Measurements from ENCODE around the gene NFIB. TPM values are rescaled to one million over a fixed set of nuclear protein-coding genes. Genes with fewer than 3 reads are reported as not detected.

NFIB gene
- total and polyA plus RNA-seq, 2 of the 13 experiments (the other 11 are each of a cell fraction or from before 2014, with no cell fraction given): 0.98 to 4.6 TPM

- no peak for TF ChIP-seq HOXA9 (CRISPR knock-in tag; IDR thresholded peaks at IDR 0.05; ENCODE audit: borderline replicate concordance)
- no peak for TF ChIP-seq KLF12 (CRISPR knock-in tag; IDR thresholded peaks at IDR 0.05; ENCODE audit: borderline replicate concordance)
- no peak for TF ChIP-seq ZNF180 (CRISPR knock-in tag; IDR thresholded peaks at IDR 0.05; ENCODE audit: borderline replicate concordance, low read depth)
- TF ChIP-seq GATAD2A (CRISPR knock-in tag; IDR thresholded peaks at IDR 0.05): 0 out of 2 replicates have a peak, but pooled peaks have one; percentile 18
- TF ChIP-seq, protein P1, sequence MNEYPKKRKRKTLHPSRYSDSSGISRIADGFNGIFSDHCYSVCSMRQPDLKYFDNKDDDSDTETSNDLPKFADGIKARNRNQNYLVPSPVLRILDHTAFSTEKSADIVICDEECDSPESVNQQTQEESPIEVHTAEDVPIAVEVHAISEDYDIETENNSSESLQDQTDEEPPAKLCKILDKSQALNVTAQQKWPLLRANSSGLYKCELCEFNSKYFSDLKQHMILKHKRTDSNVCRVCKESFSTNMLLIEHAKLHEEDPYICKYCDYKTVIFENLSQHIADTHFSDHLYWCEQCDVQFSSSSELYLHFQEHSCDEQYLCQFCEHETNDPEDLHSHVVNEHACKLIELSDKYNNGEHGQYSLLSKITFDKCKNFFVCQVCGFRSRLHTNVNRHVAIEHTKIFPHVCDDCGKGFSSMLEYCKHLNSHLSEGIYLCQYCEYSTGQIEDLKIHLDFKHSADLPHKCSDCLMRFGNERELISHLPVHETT (CRISPR knock-in tag; conservative IDR thresholded peaks at IDR 0.05): no peak
- TF ChIP-seq ARID5B (CRISPR knock-in tag; IDR thresholded peaks at IDR 0.05): no peak
- peak; percentile 55; the same call in 1 of the 2 replicates for TF ChIP-seq KDM2A (CRISPR knock-in tag; IDR thresholded peaks at IDR 0.05; ENCODE audit: borderline replicate concordance, low read depth)
- no peak for TF ChIP-seq SMYD3 (CRISPR knock-in tag; IDR thresholded peaks at IDR 0.05)
- peak; percentile 74 for TF ChIP-seq MAX (IDR thresholded peaks at IDR 0.05)
- no peak for TF ChIP-seq ZMYM3 (CRISPR knock-in tag; IDR thresholded peaks at IDR 0.05)
- peak; percentile 28; the same call in 1 of the 2 replicates for TF ChIP-seq SAP130 (CRISPR knock-in tag; IDR thresholded peaks at IDR 0.05; ENCODE audit: low read depth)
- TF ChIP-seq ZFAT (CRISPR knock-in tag; conservative IDR thresholded peaks at IDR 0.05): no peak
- TF ChIP-seq RBFOX2 (IDR thresholded peaks at IDR 0.05; ENCODE audit: low read depth, low read length): peak; percentile 62
- TF ChIP-seq PHF5A (CRISPR knock-in tag; IDR thresholded peaks at IDR 0.05; ENCODE audit: low read depth, unreplicated experiment): no peak
- no peak for TF ChIP-seq TOPORS (CRISPR knock-in tag; IDR thresholded peaks at IDR 0.05)
- peak; percentile 26; the same call in 1 of the 2 replicates for TF ChIP-seq GABPB1 (CRISPR knock-in tag; IDR thresholded peaks at IDR 0.05)
- no peak for TF ChIP-seq SMARCC2 (IDR thresholded peaks at IDR 0.05)
- TF ChIP-seq, protein P2, sequence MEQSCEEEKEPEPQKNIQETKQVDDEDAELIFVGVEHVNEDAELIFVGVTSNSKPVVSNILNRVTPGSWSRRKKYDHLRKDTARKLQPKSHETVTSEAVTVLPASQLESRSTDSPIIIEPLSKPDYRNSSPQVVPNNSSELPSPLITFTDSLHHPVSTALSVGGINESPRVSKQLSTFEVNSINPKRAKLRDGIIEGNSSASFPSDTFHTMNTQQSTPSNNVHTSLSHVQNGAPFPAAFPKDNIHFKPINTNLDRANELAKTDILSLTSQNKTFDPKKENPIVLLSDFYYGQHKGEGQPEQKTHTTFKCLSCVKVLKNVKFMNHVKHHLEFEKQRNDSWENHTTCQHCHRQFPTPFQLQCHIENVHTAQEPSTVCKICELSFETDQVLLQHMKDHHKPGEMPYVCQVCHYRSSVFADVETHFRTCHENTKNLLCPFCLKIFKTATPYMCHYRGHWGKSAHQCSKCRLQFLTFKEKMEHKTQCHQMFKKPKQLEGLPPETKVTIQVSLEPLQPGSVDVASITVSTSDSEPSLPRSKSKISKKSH (CRISPR knock-in tag; IDR thresholded peaks at IDR 0.05; ENCODE audit: borderline replicate concordance): no peak
- TF ChIP-seq DNMT3B (CRISPR knock-in tag; conservative IDR thresholded peaks at IDR 0.05): no peak
- TF ChIP-seq TGIF2 (CRISPR knock-in tag; IDR thresholded peaks at IDR 0.05): no peak
- TF ChIP-seq KDM6A (CRISPR knock-in tag; IDR thresholded peaks at IDR 0.05; ENCODE audit: low read depth): no peak
- no peak for TF ChIP-seq SALL1 (CRISPR knock-in tag; IDR thresholded peaks at IDR 0.05)
- TF ChIP-seq MAFF (IDR thresholded peaks at IDR 0.05; ENCODE audit: low read depth, low read length): no peak
- TF ChIP-seq MTA3 (CRISPR knock-in tag; IDR thresholded peaks at IDR 0.05): no peak
- no peak for TF ChIP-seq ZNF33B (CRISPR knock-in tag; IDR thresholded peaks at IDR 0.05)
These were observed at the start of gene NFIB (continued) for GRCh38 chr9:14313951-14314423.

Data from HepG2 (cell line).